ENCODE results near the gene SFSWAP. TPM values are rescaled to one million over a fixed set of nuclear protein-coding genes. Genes with fewer than 3 reads are reported as not detected.

Gene SFSWAP
- total and polyA plus RNA-seq, 2 of the 8 experiments (the other 6 are each of a cell fraction or from before 2014, with no cell fraction given), result 36.5 to 49.5 TPM

- TF ChIP-seq SAP30 (IDR thresholded peaks at IDR 0.05; ENCODE audit: insufficient read depth, insufficient replicate concordance, low read length), result no peak
- TF ChIP-seq SIN3A (conservative IDR thresholded peaks at IDR 0.05 in 1 of 2, IDR thresholded peaks at IDR 0.05 in 1 of 2; ENCODE audit: low read depth in 1 of 2, low read length in 2 of 2), result no peak
- TF ChIP-seq TEAD4 (IDR thresholded peaks at IDR 0.05; ENCODE audit: low read depth, low read length), result no peak
- no peak for TF ChIP-seq CTBP2 (IDR thresholded peaks at IDR 0.05; ENCODE audit: borderline replicate concordance, insufficient read depth, insufficient read length, low read length)
Measured at GRCh38 chr12:131816495-131816894, 105.6 kb downstream of the SFSWAP start (continued).
